ENCODE data around the gene NFS1.

- TF ChIP-seq TAF1 (IDR thresholded peaks at IDR 0.05; ENCODE audit: borderline replicate concordance, low read depth, low read length), result no peak
- TF ChIP-seq POLR2A (IDR thresholded peaks at IDR 0.05; ENCODE audit: low read depth, low read length), result no peak
- TF ChIP-seq POLR2AphosphoS5 (IDR thresholded peaks at IDR 0.05; ENCODE audit: low read depth, low read length), result no peak
These were observed 38.8 kb downstream of the NFS1 start for GRCh38 chr20:35660122-35660937.

Measured in GM12892 (cell line).